PC-3 (cell line): ENCODE data around the gene WNT7A. TPM values are rescaled to one million over a fixed set of nuclear protein-coding genes. Genes with fewer than 3 reads are reported as not detected.

Experiments used
- ATAC-seq: fragments of 200-7000 bp; cut with Tn5 transposase; 2 replicates; pipeline ENCODE4 v1.9.1; 2020; ENCODE audit warnings: mild to moderate bottlenecking, moderate library complexity
- BruUV-seq: library from RNA; stranded (reverse); fragments of 400-500 nt; replicated peaks from 2 replicates; lab custom pipeline; 2021; lab: Mats Ljungman, UMichigan
- CTCF ChIA-PET: fragments of 300-600 bp; sonication (Branson Sonifier 250); formaldehyde crosslinking; loops from one replicate; lab custom pipeline; 2022; ENCODE audit warnings: antibody characterized with exemption; lab: Charles Lee
- POLR2A ChIA-PET: fragments of 300-600 bp; sonication (Branson Sonifier 250); formaldehyde crosslinking; loops from one replicate; lab custom pipeline; 2022; ENCODE audit warnings: antibody characterized with exemption; ENCODE audit not compliant: unreplicated experiment; lab: Charles Lee
- DNase-seq: peaks from one replicate; pipeline ENCODE4 v3.0.0-alpha.2; 2015
- H2AFZ ChIP-seq: fragments of 300-600 bp; sonication (generic); 2 replicates; pipeline ENCODE4 v1.6.0; 2016; ENCODE audit warnings: antibody characterized with exemption, low read length
- H3F3A ChIP-seq: fragments of 300-600 bp; sonication (generic); one replicate; pipeline ENCODE4 v1.6.0; 2017; ENCODE audit warnings: antibody characterized with exemption, low read length, control low read depth, mild to moderate bottlenecking; ENCODE audit not compliant: unreplicated experiment
- H3K27ac ChIP-seq: fragments of 300-600 bp; sonication (generic); 2 replicates; pipeline ENCODE4 v1.5.1; 2016; ENCODE audit warnings: mild to moderate bottlenecking, low read length
- H3K27me3 ChIP-seq: fragments of 300-600 bp; sonication (generic); 2 replicates; pipeline ENCODE4 v1.6.1; 2016; ENCODE audit warnings: low read length, mixed read lengths
- H3K36me3 ChIP-seq: fragments of 300-600 bp; sonication (generic); 2 replicates; pipeline ENCODE4 v1.6.1; 2016; ENCODE audit warnings: low read depth, mixed run types, low read length, mixed read lengths
- H3K4me1 ChIP-seq: fragments of 300-600 bp; sonication (generic); 2 replicates; pipeline ENCODE4 v1.5.1; 2016; ENCODE audit warnings: low read length; ENCODE audit not compliant: insufficient read depth
- H3K4me2 ChIP-seq: fragments of 300-600 bp; sonication (generic); 2 replicates; pipeline ENCODE4 v1.6.0; 2016; ENCODE audit warnings: low read length
- H3K4me3 ChIP-seq: fragments of 300-600 bp; sonication (generic); 2 replicates; pipeline ENCODE4 v1.5.1; 2016; ENCODE audit warnings: mild to moderate bottlenecking, low read length, mixed read lengths
- H3K79me2 ChIP-seq: fragments of 300-600 bp; sonication (generic); 2 replicates; pipeline ENCODE4 v1.6.1; 2017; ENCODE audit warnings: low read length, mixed read lengths
- H3K9ac ChIP-seq: fragments of 300-600 bp; sonication (generic); 2 replicates; pipeline ENCODE4 v1.6.0; 2016; ENCODE audit warnings: mild to moderate bottlenecking, low read length
- H3K9me2 ChIP-seq: fragments of 300-600 bp; sonication (generic); replicated peaks from 2 replicates; pipeline ENCODE4 v1.6.1; 2016; ENCODE audit warnings: mixed run types, low read length, mixed read lengths
- H3K9me3 ChIP-seq: fragments of 300-600 bp; sonication (generic); 2 replicates; pipeline ENCODE4 v1.6.1; 2016; ENCODE audit warnings: low read length, mixed read lengths
- H4K20me1 ChIP-seq: fragments of 300-600 bp; sonication (generic); 2 replicates; pipeline ENCODE4 v1.6.1; 2016; ENCODE audit warnings: low read length, mixed read lengths
- EZH2 ChIP-seq: fragments of 300-600 bp; sonication (generic); IDR thresholded peaks from one replicate; pipeline ENCODE4 v1.6.1; 2017; ENCODE audit warnings: antibody characterized with exemption, mild to moderate bottlenecking, low read length; ENCODE audit not compliant: unreplicated experiment
- EZH2phosphoT487 ChIP-seq: fragments of 300-600 bp; sonication (generic); IDR thresholded peaks from 2 replicates; pipeline ENCODE4 v1.6.1; 2018; ENCODE audit warnings: mild to moderate bottlenecking, antibody characterized with exemption, low read length, borderline replicate concordance
- intact Hi-C: fragments of 100-400 bp; cut with micrococcal nuclease; formaldehyde crosslinking; loops from 2 replicates; pipeline ENCODE4 v1.9.0; 2023
- total RNA-seq: library from RNA; depleted of rRNA; stranded (reverse); fragments of >200 nt; gene quantifications from 2 replicates; pipeline ENCODE4 v1.2.3, GENCODE V29; 2014
- TF ChIP-seq, protein P1 (sequence below): fragments of 300-600 bp; sonication (generic); conservative IDR thresholded peaks from 2 replicates; pipeline ENCODE4 v1.5.1; 2017; ENCODE audit warnings: antibody characterized with exemption, low read depth, mild to moderate bottlenecking, low read length

WNT7A gene
- total RNA-seq, 1 experiment from 2014 or later = 16.2 TPM

- no peaks in the 10 kb centered on the region for H3F3A ChIP-seq
- DNase-seq (no peak), ATAC-seq (no peak)
- no peak overlapping the region for H3K4me3 ChIP-seq
- intact Hi-C loops = no loop called here
- no TSS peak for BruUV-seq
- H3K27ac ChIP-seq = no peak overlapping the region
- TF ChIP-seq, protein P1, sequence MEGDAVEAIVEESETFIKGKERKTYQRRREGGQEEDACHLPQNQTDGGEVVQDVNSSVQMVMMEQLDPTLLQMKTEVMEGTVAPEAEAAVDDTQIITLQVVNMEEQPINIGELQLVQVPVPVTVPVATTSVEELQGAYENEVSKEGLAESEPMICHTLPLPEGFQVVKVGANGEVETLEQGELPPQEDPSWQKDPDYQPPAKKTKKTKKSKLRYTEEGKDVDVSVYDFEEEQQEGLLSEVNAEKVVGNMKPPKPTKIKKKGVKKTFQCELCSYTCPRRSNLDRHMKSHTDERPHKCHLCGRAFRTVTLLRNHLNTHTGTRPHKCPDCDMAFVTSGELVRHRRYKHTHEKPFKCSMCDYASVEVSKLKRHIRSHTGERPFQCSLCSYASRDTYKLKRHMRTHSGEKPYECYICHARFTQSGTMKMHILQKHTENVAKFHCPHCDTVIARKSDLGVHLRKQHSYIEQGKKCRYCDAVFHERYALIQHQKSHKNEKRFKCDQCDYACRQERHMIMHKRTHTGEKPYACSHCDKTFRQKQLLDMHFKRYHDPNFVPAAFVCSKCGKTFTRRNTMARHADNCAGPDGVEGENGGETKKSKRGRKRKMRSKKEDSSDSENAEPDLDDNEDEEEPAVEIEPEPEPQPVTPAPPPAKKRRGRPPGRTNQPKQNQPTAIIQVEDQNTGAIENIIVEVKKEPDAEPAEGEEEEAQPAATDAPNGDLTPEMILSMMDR = no peak
- TF ChIP-seq EZH2phosphoT487 = no peak
- TF ChIP-seq EZH2 = no peak
- no peak overlapping the region for H3K9ac ChIP-seq
- POLR2A ChIA-PET = no interaction called here
- CTCF ChIA-PET = no interaction called here
- no peaks in the 10 kb centered on the region for H3K27me3 ChIP-seq
- H4K20me1 ChIP-seq = no peaks in the 10 kb centered on the region
- peaks cover 11% of the 10 kb centered on the region for H3K36me3 ChIP-seq
- no peaks in the 10 kb centered on the region for H3K79me2 ChIP-seq
- H3K9me3 ChIP-seq = no peaks in the 10 kb centered on the region
- H2AFZ ChIP-seq = no peak overlapping the region
- no peaks in the 10 kb centered on the region; the same call in 1 of the 2 replicates for H3K4me1 ChIP-seq
- H3K4me2 ChIP-seq = no peak overlapping the region
- H3K9me2 ChIP-seq = no peaks in the 10 kb centered on the region
Measured at GRCh38 chr3:13865106-13865505, 14.8 kb downstream of the WNT7A start.

DNA sequence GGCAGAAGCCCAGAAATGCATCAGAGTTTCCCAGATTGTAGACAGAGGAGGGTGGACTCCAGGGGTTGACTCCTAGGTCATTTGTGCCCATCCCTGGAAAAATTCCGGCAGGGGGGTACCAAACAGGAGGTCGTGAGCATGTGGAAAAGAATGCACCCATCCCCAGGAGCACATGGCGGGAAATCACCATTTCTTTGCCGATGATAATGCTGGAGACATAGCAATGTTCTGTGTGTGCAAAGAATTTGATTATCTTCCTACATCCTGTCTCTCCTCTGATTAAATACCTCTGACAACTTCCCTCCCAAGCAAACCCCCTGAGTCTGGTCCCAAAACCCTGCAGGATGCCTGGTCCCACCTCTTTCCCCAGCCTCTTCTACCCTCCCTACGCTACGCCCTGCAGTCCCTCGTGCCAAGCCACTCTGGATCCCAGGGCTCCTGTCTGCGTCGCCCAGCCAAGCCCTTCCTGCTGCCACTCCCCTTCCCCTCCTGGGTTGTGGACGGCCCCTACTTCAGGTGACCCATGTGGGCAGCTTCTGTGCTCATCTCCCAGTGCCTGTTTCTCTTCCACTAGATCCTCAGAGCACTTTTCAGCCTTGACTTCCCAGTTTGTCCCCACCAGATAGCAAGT lies 15.8 kb downstream of the WNT7A start:
- BruUV-seq = no TSS peak
- ATAC-seq (no peak), DNase-seq (no peak)
- ChIA-PET POLR2A (no interaction called here), CTCF (no interaction called here)
- Histone ChIP-seq H3K9me3 (no peaks in the 10 kb centered on the region), H2AFZ (no peak overlapping the region), H3K9ac (no peak overlapping the region), H3K27me3 (no peaks in the 10 kb centered on the region), H3K9me2 (no peaks in the 10 kb centered on the region), H3K27ac (no peak overlapping the region), H3K4me2 (no peak overlapping the region), H3K79me2 (no peaks in the 10 kb centered on the region), H3K4me3 (no peak overlapping the region), H4K20me1 (no peaks in the 10 kb centered on the region), H3K36me3 (peaks cover 11% of the 10 kb centered on the region), H3F3A (no peaks in the 10 kb centered on the region), H3K4me1 (no peaks in the 10 kb centered on the region)
- TF ChIP-seq, protein P1 = no peak
- TF ChIP-seq EZH2 (no peak), EZH2phosphoT487 (no peak)
- intact Hi-C loops = no loop called here

DNA sequence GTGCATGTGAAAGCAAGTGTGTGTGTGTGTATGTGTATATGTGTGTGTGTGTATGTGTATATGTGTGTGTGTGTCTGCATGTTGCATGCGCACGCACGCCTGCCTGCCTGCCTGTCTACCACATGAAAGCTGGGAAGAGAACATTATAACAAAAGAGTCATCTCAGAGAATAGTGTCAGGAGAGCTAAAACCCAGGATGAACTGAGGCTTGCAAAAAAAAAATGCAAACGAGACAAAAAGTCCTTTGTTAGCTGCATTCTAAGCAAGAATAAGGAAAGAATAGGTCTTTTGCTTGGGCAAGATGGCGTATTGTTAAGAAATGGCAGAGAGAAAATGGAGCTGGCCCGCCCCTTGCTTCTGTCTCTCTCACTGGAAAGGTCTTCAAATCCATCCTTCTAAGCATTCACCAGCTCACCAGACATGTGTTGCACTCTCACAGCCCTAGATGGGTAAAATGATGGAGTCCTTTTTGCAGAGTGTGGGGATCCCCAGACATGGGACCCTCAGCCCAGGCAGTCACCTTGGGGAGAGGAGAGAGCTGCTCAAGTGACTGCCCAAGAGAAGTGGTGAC lies 16.4 kb downstream of the WNT7A start:
- Histone ChIP-seq H3K9me3 (no peaks in the 10 kb centered on the region), H3K27ac (no peak overlapping the region), H3K4me2 (no peak overlapping the region), H3K9ac (no peak overlapping the region), H3K9me2 (no peaks in the 10 kb centered on the region), H3K27me3 (no peaks in the 10 kb centered on the region), H4K20me1 (no peaks in the 10 kb centered on the region), H3K4me1 (no peaks in the 10 kb centered on the region), H2AFZ (no peak overlapping the region), H3K79me2 (no peaks in the 10 kb centered on the region), H3K4me3 (no peak overlapping the region), H3F3A (no peaks in the 10 kb centered on the region), H3K36me3 (peaks cover 11% of the 10 kb centered on the region)
- TF ChIP-seq EZH2 (no peak), EZH2phosphoT487 (no peak)
- TF ChIP-seq, protein P1 = no peak
- DNase-seq (no peak), ATAC-seq (no peak)
- no TSS peak for BruUV-seq
- CTCF ChIA-PET = no interaction called here
- intact Hi-C loops = no loop called here
- POLR2A ChIA-PET = no interaction called here
